ENCODE data around the gene FOXL3. TPM values are rescaled to one million over a fixed set of nuclear protein-coding genes. Genes with fewer than 3 reads are reported as not detected.

Gene FOXL3
- total RNA-seq, 6 experiments from 2014 or later: not detected

DNA sequence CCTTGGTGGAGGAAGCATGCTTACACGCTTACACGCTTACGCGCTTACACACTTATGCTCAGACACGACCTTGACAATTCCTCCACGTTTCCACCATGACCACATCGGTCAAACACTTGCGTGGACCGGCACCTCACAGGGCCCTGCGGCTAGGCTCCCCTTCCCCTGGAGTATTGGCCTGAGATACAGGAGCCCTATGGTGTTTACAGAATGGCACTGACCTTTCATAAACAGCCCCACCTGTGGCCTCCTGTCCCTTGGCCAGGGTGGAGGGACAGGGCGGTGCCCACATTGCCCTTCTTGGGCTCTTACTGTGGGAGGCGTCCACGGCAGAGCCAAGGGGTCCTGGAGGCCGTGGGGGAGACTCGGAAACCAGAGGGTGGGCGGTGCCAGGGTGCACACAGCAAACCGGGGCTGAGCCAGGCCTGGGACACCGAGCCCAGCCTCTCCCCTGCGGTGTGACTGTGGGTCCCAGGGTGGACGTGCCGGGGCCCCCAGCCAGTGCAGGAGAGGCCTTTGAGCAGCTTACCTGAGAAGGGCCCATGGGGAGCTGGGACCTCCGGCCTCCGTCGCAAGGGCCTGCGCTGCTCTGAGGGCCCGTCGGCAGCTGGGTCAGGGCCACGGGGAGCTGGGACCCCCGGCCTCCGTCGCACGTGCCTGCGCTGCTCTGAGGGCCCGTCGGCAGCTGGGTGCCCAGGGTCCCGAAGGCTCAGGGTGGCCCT lies 44.2 kb upstream of the FOXL3 start:
- Mint-ChIP-seq H3K27ac (no peak overlapping the region), H3K9me3 (no peaks in the 10 kb centered on the region), H3K4me1 (ENCODE audit: low read depth) (no peaks in the 10 kb centered on the region), H3K4me3 (no peak overlapping the region), H3K36me3 (ENCODE audit: low read depth) (no peaks in the 10 kb centered on the region), H3K27me3 (ENCODE audit: insufficient read depth) (peaks cover 1% of the 10 kb centered on the region)
- TF ChIP-seq CTCF (IDR thresholded peaks at IDR 0.05): no peak
- no peak for DNase-seq

DNA sequence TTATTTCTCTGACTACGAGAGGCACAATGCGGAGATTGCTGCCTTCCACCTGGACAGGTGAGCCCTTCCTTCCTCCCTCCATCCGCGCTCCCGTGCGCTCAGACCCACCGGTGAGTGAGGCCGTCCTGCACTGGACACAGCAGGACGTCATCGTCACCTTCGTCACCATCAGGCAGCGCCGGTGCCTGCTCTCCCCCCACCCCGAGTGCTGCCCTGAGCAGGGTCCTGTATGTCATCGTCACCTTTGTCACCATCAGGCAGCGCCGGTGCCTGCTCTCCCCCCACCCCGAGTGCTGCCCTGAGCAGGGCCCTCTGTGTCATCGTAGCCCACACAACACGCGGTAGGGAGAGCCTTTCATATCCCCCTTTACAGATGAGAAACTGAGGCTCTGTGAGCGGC lies 43.5 kb upstream of the FOXL3 start:
- Mint-ChIP-seq H3K36me3 (ENCODE audit: low read depth) (no peaks in the 10 kb centered on the region), H3K4me1 (ENCODE audit: low read depth) (no peaks in the 10 kb centered on the region), H3K4me3 (no peak overlapping the region), H3K27me3 (ENCODE audit: insufficient read depth) (peaks cover 1% of the 10 kb centered on the region), H3K27ac (no peak overlapping the region), H3K9me3 (no peaks in the 10 kb centered on the region)
- no peak for DNase-seq
- TF ChIP-seq CTCF (IDR thresholded peaks at IDR 0.05): no peak

- DNase-seq: no peak
- Mint-ChIP-seq H3K36me3 (ENCODE audit: low read depth) (no peaks in the 10 kb centered on the region), H3K9me3 (no peaks in the 10 kb centered on the region), H3K4me1 (ENCODE audit: low read depth) (no peaks in the 10 kb centered on the region), H3K4me3 (no peak overlapping the region), H3K27me3 (ENCODE audit: insufficient read depth) (no peaks in the 10 kb centered on the region; the same call in 1 of the 2 replicates), H3K27ac (no peak overlapping the region)
- no peak for TF ChIP-seq CTCF (IDR thresholded peaks at IDR 0.05)
Observed at GRCh38 chr7:247181-247580, 42.8 kb upstream of the FOXL3 start.

GRCh38 chr7:247636-248035 lies 42.3 kb upstream of the FOXL3 start:
- no peak for DNase-seq
- Mint-ChIP-seq H3K36me3 (ENCODE audit: low read depth) (no peaks in the 10 kb centered on the region), H3K27me3 (ENCODE audit: insufficient read depth) (no peaks in the 10 kb centered on the region; the same call in 1 of the 2 replicates), H3K4me1 (ENCODE audit: low read depth) (no peaks in the 10 kb centered on the region), H3K9me3 (no peaks in the 10 kb centered on the region), H3K4me3 (no peak overlapping the region), H3K27ac (no peak overlapping the region)
- no peak for TF ChIP-seq CTCF (IDR thresholded peaks at IDR 0.05)

GRCh38 chr7:248732-249435 lies 41.1 kb upstream of the FOXL3 start:
- H3K9me3 Mint-ChIP-seq: no peaks in the 10 kb centered on the region
- no peak for DNase-seq
- TF ChIP-seq CTCF (IDR thresholded peaks at IDR 0.05): no peak
- H3K27ac Mint-ChIP-seq: no peak overlapping the region
- H3K4me1 Mint-ChIP-seq (ENCODE audit: low read depth): no peaks in the 10 kb centered on the region
- no peak overlapping the region for H3K4me3 Mint-ChIP-seq
- no peaks in the 10 kb centered on the region; the same call in 1 of the 2 replicates for H3K27me3 Mint-ChIP-seq (ENCODE audit: insufficient read depth)
- no peaks in the 10 kb centered on the region for H3K36me3 Mint-ChIP-seq (ENCODE audit: low read depth)
